Kidney glomerular epithelial cell (primary cell): ENCODE measurements around the gene ZNF134.

Experiments used
- DNase-seq: peaks from one replicate; lab custom pipeline; 2025; lab: John Stamatoyannopoulos, UW

ZNF134 gene

DNA sequence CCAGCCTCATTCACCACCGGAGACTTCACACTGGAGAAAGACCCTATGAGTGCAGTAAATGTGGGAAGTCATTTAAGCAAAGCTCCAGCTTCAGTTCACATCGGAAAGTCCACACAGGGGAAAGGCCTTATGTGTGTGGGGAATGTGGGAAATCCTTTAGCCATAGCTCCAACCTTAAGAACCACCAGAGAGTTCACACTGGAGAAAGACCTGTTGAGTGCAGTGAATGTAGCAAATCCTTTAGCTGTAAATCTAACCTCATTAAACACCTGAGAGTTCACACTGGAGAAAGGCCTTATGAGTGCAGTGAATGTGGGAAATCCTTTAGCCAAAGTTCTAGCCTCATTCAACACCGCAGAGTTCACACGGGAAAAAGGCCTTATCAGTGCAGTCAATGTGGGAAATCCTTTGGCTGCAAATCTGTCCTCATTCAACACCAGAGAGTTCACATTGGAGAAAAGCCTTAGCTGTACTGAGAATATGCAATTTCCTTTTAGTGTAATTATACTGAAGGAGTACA lies 27.7 kb downstream of the ZNF134 start:
- DNase-seq = no peak

DNA sequence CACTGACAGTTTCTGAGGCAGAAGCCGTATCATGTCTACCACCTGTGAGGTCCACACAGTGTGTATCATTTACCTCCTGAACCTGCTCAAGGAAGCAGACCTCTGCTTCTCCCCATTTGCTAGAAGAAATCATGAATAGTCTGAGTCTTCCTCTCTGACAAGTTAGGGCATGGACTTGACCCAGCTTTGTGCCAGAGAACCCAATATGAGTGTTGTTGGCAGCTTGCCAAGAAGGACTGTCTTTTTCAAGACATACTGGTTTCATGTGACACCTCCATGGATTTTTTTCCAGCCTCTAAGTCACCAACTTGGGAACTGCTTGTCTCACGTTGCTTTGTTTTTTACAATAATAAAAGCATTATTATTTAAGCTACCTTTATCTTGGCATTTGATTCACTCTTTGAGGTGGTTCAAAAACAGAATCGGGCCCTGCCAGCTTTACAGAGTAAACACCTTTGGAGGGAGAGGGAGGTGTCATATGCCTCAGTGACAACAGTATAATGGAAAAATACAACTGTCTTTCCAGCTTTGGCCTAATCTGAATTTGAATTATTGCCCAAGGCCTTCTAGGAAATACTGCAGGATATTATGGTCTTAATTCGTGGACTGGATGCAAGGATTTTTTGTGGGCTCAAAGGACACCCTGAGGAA lies 28.5 kb downstream of the ZNF134 start:
- DNase-seq = no peak

DNA sequence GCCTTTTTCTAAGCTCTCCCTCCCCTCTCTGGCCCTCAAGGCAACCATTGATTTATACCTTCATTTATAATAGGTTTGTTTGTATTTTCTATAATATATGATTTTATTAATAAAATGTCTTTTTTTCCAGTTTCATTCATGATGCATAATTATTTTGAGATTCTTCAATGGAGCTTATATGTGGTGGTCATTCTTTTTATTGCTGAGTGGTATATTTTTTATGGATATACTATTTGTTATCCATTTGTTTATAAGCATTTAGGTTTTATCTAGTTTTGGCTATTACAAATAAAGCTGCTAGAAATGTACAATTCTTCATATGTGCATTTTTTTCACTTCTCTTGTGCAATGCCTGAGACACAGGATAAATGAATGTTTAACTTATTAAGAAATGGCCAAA lies 29.7 kb downstream of the ZNF134 start:
- no peak for DNase-seq

DNA sequence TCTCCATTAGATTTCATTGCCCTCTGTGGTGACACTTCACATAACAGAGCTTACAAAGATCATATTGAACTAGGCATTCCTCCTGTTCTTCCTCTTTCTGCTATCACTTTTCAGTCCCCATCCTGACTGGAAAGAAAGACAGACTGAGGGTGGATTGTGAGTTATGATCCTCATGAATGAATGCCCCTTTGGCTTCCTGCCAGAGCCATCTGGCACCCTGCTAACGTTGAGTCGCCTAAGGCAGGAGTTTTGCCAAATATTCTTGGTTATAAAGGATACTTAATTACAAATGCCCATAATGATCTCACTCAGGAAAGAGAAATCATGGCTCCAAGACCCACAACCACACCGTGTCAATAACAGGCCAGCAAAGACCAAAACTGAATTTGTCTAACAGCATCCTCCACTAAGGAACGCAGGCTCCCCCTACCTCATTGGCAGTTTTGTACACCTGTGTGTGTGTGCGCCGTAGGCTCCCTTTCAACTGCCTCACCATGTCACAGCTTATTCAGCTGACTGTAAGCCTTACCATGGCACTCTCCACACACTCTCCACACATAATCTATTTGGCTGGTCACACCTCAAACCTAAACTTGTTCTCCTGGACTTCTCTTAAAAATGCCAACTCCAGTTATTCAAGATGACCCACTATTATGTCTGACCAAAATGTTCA lies 34.4 kb downstream of the ZNF134 start:
- no peak for DNase-seq

DNA sequence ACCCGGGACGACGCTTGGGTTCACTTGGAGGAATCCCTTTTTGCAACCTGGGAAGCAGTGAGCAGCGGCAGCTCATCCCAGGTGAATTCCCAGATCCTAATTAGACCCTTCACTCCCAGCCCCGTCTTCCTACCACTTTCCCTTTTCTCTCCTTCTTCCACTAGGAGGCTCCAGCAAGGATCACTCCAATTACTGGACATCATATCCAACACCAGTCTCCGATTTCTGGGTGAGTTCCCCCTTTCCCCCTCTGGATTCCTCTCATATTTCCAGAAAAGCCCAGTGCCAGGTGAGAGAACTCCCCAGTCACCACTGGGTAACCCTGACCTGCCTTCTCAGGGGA lies 37.6 kb downstream of the ZNF134 start:
- DNase-seq = no peak

DNA sequence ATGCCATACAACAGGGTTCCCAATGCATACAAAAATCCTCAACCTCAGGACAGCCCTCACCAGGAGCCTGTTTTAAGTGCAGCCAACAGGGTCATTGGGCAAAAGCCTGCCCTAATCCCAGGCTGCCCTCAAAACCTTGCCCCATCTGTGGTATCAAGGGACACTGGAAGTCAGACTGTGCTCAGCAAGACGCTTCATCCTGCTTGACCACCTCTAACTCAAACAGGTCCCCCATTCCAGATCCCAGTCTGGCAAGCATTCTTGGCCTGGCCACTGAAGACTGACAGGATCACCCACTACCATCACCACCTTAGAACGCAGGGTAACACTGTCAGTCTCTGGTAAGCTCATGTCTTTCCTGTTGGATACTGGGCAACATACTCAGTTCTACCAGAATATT lies 39.6 kb downstream of the ZNF134 start:
- DNase-seq = no peak

DNA sequence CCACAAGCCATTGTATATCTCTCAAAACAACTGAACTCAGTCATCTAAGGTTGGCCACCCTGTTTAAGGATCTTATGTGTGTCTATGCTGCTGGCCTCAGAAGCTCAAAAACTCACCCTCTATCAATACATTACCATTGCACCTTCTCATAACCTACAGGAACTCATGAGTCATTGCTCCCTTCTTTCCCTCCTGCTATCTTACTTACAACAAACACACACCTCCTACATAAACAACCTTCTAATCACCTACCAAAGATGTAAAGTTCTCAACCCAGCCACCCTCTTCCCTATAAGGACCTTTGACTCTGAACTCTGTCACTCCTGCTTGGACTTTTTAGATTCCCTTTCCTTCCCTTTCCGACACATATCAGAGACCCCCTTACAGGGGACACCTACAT lies 41.4 kb downstream of the ZNF134 start:
- DNase-seq = no peak

DNA sequence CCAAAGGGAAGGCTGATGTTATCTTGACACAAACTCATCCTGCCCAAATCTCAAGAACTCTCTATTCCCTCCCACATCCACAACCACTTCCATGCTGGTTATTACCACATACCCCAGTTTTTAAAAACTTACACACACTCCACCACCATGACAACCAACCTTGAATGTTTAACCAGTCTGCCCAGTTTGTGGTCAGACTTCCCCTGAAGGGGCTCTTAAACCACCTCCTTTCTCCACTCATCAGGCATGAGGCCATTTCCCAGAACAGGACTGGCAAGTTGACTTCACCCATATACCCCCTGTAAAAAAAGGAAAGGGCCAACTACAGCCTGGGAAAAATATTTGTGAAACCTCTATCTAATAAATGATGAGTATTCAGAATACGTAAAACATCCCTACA lies 42.3 kb downstream of the ZNF134 start:
- DNase-seq = no peak

DNA sequence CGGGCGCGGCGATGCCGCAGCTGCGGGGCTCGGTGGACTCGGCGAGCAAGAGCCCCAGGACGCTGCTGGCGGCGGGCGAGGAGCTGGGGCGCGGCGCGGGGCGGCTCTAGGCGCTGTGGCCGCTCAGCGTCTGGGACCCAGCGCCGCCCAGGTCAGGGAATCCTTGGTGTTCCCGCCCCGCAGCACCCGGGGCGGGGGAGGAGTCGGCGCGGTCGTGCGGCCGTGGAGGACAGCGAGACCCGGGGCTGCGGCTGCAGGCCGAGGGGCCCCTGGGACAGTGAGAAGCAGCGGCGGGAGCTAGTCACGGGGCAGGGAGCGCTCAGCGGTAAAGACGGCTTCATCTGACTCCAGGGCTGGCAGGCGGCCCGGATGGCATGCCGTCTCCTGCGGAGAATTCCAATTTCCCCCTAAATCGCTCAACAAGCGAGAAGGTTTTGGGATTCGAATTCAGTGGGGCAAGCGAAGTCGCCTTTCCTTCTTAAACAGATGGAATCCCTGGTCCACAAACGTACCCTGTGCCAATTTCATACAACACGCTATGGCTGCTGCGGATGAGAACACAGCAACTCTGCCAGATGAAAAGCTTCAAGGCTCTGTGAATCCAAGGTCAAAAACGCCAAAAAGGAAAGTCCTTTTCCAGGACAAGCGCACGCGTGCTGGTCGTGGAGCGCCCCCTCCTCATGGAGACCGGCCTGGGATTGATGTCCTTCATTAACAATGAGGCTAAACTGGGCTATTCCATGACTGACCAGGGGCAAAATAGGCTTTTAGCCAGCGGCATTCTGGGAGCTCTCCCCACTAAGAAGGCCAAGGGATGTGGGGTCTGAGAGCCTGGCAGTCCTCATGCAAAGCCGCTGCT lies 50.5 kb downstream of the ZNF134 start:
- DNase-seq = peak; percentile 3

DNA sequence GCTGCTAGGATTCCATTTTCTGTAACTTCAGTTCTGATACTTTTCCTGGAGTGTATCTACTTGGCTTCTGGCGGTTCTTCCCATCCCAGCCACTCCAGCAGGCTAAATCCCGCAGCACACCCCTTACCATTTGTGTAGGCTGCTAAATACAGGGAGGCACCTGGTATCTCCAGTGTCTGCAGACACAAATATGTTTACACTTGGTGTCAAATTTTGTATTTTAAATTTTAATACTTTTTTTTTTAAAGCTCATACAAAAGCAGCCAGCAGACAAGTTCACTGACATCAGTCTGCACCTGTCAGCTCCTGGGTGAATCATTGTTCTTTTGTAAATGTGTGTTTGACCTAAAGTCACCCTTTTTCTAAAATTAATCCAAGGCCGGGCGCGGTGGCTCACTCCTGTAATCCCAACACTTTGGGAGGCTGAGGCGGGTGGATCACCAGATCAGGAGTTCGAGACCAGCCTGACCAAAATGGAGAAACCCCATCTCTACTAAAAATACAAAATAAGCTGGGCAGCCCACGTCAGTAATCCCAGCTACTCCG lies 51.3 kb downstream of the ZNF134 start:
- DNase-seq = no peak

DNA sequence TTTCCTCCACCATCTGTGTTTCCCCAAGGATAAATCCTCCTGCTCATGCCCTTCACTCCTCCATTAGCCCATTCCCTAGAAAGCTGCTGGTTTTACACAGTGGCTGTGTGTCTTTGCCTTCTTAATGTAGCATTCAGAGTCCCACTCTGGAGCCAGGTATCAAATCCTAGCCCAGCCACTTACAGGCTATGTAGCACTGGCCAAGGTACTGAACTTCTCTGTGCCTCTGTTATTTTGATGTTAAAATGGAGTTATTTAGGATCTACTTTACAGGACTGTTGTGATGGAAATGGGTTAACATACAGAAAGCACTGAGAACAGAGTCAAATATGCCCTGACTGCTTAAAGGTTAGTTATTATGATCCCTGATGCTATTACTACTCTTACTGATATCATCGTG lies 53.2 kb downstream of the ZNF134 start:
- no peak for DNase-seq

DNA sequence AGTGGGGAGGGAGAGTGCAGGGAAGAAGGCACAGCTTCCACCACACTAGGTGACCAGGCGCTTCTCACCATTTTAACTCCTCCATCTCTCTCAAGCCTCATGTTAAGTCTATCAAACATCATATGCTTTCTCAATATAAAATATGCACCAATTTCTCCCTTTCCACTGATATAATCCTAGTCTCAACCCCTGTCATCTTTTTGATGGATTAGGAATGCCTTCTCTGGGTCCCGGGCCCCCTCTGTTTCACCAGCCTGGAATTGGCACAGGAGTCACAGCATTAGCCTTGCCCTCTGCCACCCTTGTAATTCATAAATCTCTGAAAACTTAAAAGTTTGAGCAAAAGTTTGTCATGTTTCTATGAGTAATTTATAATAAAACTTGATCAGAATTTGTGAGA lies 54.6 kb downstream of the ZNF134 start, which contains the start of gene ZSCAN4:
TSS of gene ZSCAN4 (plus strand) at position 301 of the 400 bp plus-strand sequence. CDS start 7,211 bp downstream, outside the sequence.
- no peak for DNase-seq

DNA sequence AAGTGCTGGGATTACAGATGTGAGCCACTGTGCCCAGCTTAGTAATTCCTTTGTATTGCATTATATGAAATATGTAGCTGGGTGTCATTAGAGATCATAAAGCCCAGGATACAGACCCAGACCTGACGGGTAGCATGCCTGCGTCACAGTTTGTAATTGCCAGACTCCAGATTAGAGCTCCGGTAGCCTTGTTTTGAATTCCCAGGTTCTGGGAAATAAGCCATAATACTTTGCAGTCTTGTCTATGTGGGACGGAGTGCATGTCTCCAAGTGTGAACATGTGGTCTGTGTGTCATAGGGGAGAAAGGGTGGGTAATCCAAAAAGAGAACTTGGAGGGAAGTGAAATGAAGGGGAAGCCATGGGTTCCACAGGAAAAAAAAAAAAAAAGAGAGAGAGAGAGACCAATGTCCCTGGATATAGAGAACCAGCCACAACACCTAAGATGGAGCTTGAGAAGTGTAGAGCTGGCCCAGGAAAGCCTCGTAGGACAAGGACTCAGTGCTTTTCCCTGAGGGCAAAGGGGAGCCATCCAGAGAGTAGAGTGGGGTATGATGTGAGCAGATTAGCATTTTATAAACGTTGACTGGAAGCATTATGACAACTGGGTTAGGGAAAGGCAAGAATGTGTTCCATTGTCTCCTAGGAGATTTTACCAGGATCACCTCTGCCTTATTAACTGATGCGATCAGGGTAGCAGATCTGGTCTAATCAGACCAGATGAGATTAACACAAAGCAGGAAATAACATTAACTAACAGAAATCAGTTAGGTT lies 57.3 kb downstream of the ZNF134 start:
- DNase-seq = no peak

DNA sequence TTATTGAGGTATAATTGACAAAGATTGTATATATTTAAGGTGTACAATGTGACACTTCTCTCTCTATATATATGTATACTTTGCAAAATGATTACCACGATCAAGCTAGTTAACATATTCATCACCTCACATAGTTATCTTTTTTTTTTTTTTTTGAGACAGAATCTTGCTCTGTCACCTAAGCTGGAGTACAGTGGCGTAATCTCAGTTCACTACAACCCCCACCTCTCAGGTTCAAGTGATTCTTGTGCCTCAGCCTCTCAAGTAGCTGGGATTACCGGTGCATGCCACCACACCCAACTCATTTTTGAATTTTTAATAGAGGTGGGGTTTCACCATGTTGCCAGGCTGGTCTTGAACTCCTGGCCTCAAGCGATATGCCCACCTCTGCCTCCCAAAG lies 58.4 kb downstream of the ZNF134 start:
- DNase-seq = no peak
